GM19035 (cell line): Measurements from ENCODE around the gene HK3.

Source experiments
- ATAC-seq: cut with Tn5 transposase; IDR thresholded peaks from one replicate; pipeline ENCODE4 v1.9.1; 2021; ENCODE audit not compliant: unreplicated experiment

Gene HK3

GRCh38 chr5:176902911-176903664 is 3.9 kb upstream of the HK3 start:
- no peak for ATAC-seq

- ATAC-seq, result no peak
These were observed 3.1 kb upstream of the HK3 start for GRCh38 chr5:176902102-176902814.

GRCh38 chr5:176901260-176902101 is 2.3 kb upstream of the HK3 start:
- no peak for ATAC-seq

GRCh38 chr5:176900780-176901204 is 1.6 kb upstream of the HK3 start:
- no peak for ATAC-seq

GRCh38 chr5:176899946-176900779 is 1.0 kb upstream of the HK3 start:
- ATAC-seq, result no peak

- ATAC-seq, result no peak
These were observed 1.9 kb downstream of the HK3 start for GRCh38 chr5:176897263-176897662.

- no peak for ATAC-seq
These were observed 3.3 kb downstream of the HK3 start for GRCh38 chr5:176895831-176896230.

- no peak for ATAC-seq
These were observed 4.8 kb downstream of the HK3 start for GRCh38 chr5:176894298-176894697.

- ATAC-seq, result no peak
These were observed 6.5 kb downstream of the HK3 start for GRCh38 chr5:176892663-176893062.

GRCh38 chr5:176891331-176891958 is 7.7 kb downstream of the HK3 start:
- no peak for ATAC-seq

- no peak for ATAC-seq
These were observed 8.5 kb downstream of the HK3 start for GRCh38 chr5:176890455-176891330.

GRCh38 chr5:176889321-176890280 is 9.5 kb downstream of the HK3 start:
- ATAC-seq, result no peak

- no peak for ATAC-seq
These were observed 10.3 kb downstream of the HK3 start for GRCh38 chr5:176888865-176889165.

- ATAC-seq, result no peak
These were observed 10.9 kb downstream of the HK3 start for GRCh38 chr5:176888016-176888864.

GRCh38 chr5:176887252-176887849 is 11.8 kb downstream of the HK3 start:
- no peak for ATAC-seq

- no peak for ATAC-seq
These were observed 12.6 kb downstream of the HK3 start for GRCh38 chr5:176886336-176887251.
